ENCODE data around the gene ZNF714. TPM values are rescaled to one million over a fixed set of nuclear protein-coding genes. Genes with fewer than 3 reads are reported as not detected.

The ZNF714 gene
- 2.2 to 3.2 TPM (median 2.8 TPM) in 5 replicates for total RNA-seq (2022; extraction: Qiagen RNA extraction)

GRCh38 chr19:21082011-21082975, at the start of gene ZNF714:
TSS of gene ZNF714 (plus strand) at chr19:21082203. CDS start at chr19:21098269, 16,066 bp downstream.

GRCh38 chr19:21141787-21142464, 59.9 kb downstream of the ZNF714 start, which contains the start of gene ZNF431:
TSS of gene ZNF431 (plus strand) at chr19:21142040. CDS start at chr19:21142184, 144 bp downstream.

Other genes with a start within 250 kb of the ZNF714 start
- 0.06 to 0.13 TPM (median 0.12 TPM) in 5 replicates for gene ZNF85, start 159.0 kb upstream of the ZNF714 start, total RNA-seq (2022; extraction: Qiagen RNA extraction)
- gene ZNF430, start 61.5 kb upstream of the ZNF714 start, total RNA-seq (2022; extraction: Qiagen RNA extraction), result 1.7 to 2.8 TPM (median 2.3 TPM) in 5 replicates
- gene ZNF431, start 59.8 kb downstream of the ZNF714 start, total RNA-seq (2022; extraction: Qiagen RNA extraction), result 2.4 to 3.4 TPM (median 3.0 TPM) in 5 replicates
- 0.79 to 1.3 TPM (median 0.85 TPM) in 5 replicates for gene ZNF708, start 247.2 kb downstream of the ZNF714 start, total RNA-seq (2022; extraction: Qiagen RNA extraction)